HG03571 (cell line): ENCODE measurements around the gene SMURF1.
A peak's percentile ranks its signal among the peaks of the same experiment; 100 is the strongest.
"Not testable (repeated sequence)": the region's sequence is repeated elsewhere in the genome, so short reads cannot be mapped to it uniquely, and the experiment has no call there.

Experiments used
- ATAC-seq: cut with Tn5 transposase; IDR thresholded peaks from one replicate; pipeline ENCODE4 v1.9.1; 2021; ENCODE audit not compliant: unreplicated experiment

The SMURF1 gene

DNA sequence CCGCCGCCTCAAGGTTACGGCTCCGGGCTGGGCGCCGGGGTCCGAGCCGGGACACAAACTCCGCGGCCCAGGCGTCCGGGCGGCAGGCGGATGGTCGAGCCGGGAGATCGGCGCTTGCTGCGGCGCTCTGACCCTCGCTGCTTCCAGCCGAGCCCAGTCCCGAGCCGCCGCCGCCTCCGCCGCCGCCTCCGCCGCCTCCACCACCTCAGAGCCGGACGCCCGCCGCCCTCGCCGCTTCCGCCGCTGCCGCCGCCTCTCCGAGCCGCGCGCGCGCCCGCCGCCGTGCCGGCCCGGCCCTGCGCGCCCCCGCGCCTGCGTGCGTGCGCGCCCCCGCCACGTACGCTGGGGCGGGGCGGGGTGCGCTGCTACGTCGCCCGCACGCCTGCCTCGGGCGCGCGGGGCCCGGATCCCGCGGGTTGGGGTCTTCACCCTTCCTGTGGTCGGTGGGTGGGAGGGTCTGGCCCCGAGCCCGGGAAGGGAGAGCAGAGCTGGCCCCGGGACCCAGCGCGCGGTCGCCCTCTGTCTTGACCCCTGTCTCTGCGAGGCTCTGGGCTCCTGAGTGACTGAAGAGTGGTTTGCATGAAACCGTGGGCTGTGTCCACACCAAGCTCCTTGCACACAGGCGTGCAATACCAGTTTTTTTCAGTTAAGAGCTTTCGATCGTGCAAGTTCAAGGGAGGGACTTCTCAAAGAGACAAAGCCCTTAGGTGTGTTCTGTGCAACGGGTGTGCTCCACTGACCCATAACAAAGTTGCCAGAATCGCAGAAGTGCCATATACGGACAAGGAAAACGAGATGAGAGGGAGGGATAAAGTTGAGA, at the start of gene SMURF1:
Gene SMURF1, minus strand, starts transcription at position 256 of the 820 bp plus-strand sequence. CDS start 328 bp downstream, outside the sequence.
- peak; percentile 63 for ATAC-seq

DNA sequence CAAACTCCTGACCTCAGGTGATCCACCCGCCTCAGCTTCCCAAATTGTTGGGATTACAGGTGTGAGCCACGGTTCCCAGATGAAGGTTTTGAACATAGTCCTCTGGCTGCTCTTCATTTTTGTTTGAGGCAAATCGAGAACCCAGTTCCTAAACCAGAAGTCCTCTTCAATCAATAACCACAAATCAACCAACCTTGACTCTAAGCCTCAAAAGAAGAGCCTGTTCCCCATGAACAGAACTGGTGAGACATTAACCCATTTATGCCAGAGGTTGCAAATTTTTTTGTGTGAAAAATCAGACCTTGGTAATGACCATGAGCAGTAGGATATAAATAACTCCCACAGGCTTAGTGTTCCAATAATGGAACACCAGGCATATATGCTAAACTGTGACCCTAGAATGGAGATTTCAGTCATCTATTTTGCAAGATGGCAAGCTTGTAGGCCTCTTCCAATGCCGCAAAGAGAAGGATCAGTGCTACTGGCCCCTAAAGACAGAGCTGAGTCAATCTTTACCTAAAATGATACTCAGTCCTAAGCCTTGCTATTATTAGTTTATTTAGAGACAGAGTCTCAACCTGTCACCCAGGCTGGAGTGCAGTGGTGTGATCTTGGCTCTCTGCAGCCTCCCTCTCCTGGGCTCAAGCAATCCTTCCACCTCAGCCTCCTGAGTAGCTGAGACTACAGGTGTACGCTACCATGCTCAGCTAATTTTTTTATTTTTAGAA, 48.1 kb upstream of the SMURF1 start:
- peak; percentile 52 for ATAC-seq

DNA sequence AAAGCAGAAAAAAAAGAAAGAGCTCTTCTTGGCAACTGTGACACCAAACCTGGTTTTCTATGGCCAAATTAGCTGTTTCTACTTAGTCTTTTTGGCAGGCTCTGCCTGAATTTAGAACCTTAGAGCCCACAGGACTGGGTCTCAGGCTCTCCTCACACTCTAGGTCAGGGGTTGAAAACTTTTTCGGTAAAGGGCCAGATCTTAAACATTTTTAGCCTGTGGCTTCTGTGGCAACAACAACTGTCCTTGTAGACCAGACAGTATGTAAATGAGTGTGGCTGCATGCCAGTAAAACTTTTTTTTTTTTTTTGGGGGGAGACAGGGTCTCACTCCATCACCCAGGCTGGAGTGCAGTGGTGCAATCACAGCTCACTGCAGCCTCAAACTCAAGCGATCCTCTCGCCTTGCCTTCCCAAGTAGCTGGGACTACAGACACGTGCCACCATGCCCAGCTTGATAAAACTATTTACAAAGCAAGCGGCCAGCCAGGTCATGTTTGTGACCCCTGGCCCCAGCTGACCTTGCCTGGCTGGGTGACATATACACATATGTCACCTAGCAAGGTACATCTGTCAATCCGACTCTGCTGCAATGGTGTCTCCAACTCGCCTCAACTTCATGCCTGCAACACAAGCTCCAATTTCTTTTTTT, 46.6 kb upstream of the SMURF1 start:
- ATAC-seq = peak; percentile 68

DNA sequence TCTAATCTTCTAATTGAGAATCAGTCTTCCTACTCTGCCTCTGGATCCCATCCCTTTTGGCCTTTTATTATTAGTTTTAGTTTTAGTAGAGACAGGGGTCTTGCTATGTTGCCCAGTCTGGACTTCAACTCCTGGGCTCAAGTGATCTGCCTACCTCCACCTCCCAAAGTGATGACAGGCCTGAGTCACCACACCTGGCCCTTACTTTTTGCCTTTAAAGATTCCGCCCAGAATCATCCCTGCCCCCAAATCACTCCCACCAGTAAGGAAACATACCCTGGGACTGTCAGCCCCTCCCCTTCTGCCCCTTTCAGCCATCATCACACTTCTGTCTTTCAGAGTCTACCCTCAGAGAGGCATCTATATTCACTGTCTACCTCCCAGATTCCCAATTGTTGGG, 45.3 kb upstream of the SMURF1 start:
- ATAC-seq = no peak

DNA sequence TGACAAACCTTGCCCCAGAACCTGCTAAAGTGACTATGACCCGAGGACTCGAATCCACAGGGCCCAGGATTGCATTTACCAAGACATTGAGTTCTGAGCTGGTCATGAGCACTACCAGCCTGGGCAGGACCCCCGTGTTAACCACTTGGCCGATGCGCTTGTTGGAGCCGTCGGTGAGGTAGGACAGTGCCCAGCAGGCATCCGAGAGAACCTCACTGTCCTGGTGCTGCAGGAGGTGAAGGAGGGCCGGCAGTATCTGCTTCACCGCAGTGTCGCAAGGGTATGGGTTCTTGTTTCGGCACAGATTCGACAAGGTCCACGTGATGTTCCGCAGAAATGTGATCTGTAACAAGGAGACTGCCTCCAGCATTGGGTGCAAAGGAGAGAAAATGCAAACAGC, 44.3 kb upstream of the SMURF1 start:
- ATAC-seq = no peak

DNA sequence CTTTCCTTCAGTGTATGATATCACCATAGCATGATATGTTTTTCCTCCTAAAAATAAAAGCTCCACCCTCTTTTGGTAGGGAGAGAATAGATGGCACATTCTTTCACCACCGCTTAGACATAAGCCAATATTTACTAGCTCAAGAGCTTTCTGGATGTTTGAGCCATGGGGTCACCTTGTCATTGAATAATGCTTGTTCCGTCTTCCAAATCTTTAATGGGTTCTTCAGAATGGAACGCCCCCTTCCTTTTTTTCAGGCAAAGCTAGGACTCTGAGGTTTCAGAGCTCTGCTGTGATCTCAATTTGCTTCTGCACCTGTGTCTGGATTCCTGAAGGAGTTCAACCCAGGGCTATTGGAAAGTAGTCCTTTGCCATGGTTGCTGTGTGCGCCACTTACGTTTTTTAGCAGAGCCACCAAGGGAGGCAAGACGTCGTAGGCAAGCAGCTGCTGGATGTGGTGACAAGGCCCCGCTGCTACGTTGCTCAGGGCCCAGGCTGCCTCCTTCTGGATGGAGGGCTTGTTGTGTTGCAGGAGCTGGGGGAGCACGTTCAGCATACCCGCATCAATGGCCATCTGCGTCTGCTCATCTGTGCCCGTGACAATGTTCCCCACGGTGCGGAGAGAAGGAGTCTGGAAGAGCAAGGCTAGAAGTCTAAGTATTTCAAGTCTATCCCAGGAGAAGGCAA, 40.8 kb upstream of the SMURF1 start:
- ATAC-seq = no peak

DNA sequence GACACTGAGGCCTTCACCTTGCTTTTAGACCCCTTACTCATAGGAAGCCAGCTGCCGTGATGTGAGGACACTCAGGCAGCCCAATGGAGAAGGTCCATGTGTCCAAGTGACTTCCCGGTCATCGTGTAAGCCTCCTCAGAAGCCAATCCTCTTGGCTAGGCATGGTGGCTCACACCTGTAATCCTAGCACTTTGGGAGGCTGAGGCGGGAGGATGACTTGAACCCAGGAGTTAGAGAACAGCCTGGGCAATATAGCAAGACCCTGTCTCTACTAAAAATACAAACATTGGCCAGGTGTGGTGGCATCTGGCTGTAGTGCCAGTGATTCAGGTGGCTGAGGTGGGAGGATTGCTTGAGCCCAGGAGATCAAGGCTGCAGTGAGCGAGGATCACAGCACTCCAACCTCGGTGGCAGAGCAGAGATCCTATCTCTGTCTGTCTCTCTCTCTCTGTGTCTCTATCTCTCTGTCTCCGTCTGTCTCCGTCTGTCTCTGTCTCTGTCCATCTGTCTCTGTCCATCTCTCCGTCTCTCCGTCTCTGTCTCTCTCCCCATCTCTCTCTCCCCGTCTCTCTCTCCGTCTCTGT, 36.3 kb upstream of the SMURF1 start:
- ATAC-seq = no peak

DNA sequence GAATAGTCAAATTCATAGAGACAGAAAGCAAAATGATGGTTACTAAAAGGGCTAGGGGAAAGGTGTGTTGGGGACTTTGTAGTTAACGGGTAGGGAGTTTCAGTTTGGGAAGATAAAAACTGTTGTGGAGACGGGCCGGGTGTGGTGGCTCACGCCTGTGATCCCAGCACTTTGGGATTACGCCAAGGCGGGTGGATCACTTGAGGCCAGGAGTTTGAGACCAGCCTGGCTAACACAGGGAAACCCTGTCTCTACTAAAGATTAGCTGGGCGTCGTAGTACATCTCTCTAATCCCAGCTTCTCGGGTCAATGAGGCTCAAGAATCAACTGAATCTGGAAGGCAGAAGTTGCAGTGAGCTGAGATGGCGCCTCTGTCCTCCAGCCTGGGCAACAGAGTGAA, 33.3 kb upstream of the SMURF1 start:
- ATAC-seq = no peak

DNA sequence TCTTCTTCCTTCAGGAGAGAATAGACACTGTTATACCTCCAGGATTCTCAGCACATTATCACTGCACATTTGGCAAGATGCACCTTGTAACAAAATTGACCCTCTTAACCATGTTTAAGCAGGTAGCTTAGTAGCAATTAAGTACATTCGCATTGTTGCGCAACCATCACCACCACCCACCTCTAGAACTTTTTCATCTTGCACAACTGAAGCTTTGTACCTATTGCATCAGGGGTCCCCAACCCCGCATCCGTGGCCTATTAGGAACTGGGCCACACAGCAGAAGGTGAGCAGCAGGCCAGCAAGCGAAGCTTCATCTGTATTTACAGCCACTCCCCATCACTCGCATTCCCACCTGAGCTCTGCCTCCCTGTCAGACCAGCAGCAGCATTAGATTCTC, 29.9 kb upstream of the SMURF1 start:
- ATAC-seq = no peak

DNA sequence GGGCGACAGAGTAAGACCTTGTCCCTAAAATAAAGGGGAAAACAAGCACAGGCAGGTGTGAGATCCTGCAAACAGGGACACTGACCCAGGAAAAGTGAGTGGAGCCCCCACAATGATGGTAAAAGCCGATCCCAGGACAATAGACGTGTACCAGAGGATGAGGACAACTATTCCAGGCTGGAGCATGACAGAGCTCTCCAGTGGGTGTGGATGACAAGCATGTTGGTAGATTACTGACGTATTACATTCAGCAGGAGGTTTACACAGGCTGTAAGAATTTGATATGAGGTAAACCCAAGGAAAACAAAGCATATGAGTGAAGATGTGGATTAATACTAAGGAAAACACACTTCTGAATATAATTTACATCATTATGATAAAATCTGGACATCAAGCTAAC, 27.8 kb upstream of the SMURF1 start:
- no peak for ATAC-seq

DNA sequence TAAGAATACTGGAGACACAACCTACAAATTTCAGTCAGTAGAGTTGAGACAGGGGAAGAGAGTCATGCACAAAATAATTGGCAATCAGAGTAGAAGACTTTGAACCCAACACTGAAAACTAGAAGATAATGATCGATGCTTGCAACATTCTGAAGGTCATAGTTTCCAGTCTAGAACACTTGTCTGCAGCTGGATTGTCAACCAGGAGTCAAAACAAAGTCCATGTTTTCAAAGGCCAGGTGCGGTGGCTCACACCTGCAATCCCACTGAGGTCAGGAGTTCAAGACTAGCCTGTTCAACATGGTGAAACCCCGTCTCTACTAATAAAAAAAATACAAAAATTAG, 26.8 kb upstream of the SMURF1 start:
- no peak for ATAC-seq

DNA sequence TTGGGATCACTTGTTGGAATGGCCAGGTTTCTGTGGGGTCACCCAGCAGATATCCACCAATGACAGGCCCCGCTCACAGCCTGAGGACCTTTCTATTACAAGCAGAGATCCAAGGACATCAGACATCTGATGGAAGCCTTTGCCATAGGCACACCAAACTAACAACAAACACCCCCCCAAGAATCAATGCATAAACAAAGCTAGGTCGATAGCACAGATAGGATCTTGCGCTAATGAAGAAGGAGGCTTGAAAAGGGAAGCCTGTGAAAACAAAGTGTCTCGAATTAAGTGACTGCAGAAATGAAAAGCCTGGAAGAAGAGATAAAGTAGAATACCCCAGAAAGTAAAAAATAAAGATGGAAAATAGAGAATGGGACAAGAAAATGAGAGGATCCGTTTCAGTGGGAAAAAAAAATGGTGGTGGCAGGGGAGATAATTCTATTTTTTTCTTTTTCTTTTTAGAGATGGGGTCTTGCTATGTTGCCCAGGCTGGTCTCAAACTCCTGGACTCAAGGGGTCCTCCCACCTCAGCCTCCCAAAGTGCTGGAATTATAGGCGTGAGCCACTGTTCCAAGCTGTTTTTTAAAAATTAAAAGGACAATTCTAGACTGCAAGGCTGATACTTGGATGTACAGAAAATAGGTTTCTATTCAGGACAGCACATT, 26.3 kb upstream of the SMURF1 start:
- ATAC-seq = no peak

DNA sequence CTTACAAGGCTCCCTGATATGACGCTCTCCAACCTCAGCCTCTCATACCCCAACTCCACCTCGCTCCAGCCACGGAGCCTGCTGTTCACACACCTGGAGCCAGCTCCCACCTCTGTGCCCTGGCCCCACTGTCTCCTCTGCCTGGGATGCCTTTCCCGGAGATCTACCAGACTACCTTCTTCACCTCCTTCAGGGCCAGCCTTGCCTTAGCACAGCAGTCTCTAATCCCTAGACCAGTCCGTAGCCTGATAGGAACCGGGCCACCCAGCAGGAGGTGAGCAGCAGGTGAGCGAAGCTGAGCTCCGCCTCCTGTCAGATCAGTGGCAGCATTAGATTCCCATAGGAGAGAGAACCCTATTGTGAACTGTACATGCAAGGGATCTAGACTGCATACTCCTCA, 23.2 kb upstream of the SMURF1 start:
- no peak for ATAC-seq

DNA sequence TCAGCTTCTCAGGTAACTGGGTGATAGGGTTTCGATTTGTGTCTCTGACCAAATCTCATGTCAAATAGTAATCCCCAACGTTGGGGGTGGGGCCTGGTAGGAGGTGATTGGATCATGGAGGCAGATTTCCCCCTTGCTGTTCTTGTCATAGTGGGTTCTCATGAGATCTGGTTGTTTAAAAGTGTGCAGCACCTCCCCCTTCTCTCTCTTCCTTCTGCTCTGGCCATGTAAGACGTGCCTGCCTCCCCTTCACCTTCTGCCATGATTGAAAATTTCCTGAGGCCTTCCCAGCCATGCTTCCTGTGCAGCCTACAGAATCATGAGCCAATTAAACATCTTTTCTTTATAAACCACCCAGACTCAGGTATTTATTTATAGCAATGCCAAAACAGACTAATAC, 21.9 kb upstream of the SMURF1 start:
- ATAC-seq = no peak

DNA sequence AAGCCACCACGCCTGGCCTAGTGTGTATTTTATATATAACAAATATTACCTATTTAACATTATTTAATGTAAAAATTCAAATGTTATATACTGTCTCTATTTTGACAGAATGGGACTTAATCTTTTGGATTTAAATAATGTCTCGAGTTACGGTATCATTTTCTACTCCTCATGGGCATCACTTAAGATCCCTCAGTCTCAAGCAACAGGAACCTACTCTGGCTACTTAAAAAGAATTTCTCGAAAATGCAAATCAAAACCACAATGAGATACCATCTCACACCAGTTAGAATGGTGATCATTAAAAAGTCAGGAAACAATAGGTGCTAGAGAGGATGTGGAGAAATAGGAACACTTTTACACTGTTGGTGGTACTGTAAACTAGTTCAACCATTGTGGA, 19.8 kb upstream of the SMURF1 start:
- not testable (repeated sequence) for ATAC-seq

DNA sequence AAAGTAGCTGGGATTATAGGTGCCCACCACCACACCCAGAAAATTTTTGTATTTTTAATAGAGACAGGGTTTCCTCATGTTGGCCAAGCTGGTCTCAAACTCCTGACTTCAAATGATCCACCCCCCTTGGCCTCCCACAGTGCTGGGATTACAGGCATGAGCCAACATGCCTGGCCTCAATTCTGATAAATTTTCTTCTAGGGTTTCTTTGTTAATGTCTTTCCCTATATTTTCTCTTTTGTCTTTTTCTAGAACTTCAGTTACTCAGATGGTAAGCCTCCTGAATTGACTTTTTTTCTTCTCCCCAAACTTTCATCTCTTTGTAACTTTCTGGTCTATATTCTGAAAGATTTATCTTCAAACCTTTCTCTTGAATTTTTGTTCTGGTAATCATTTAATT, 12.7 kb upstream of the SMURF1 start:
- ATAC-seq = no peak

DNA sequence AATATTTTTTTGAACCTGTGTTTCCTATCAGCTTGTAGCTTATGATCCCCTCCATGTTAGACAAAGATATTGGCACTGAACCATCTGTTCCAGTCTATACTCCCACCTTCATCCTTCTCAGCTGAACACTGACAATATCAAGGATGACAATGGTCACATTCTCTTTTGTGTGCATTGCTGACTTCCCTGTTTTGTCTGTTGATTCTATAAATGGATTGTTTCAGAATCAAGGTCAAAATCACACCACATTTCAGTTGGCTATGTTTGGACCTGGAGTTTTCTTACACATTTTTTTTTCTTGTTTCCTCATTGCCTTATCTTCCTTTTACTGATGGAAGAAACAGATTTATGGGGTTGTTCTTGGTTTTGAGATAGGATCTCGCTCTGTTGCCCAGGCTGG, 11.3 kb upstream of the SMURF1 start:
- ATAC-seq = no peak

DNA sequence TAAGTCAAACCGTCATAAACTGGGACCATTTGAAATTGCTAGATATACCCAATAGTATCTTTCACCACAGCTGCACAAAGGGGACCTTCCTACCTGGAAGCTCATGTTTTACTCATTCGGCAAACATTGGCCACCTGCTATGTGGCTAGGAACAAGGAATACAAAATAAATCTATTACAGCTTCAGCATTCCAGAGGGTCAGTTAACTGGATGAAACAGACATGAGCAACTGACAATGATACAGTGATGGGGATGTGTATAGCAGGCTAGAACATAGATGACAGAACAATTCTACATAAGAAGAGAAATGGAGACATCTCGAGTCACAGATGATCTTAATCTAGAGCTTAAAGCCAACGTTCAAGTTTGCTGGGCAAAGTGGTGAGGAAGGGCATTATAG, 3.1 kb upstream of the SMURF1 start:
- no peak for ATAC-seq

DNA sequence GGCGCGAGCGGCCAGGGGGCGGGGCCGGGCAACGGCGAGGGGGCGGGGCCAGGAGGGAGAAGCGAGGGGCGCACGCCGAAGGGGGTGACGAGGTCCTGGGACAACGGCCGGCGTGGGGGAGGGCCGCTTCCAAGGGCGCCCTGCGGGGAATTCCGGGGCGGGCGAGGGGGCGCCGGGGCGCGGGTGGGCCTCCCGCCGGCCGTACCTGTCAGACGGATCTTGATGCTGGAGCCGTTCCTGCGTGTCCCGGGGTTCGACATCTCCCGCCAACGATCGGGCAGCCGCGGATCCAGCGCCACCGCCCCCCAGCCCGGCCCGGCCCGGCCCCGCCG, 421 bp downstream of the SMURF1 start:
- peak; percentile 28 for ATAC-seq

DNA sequence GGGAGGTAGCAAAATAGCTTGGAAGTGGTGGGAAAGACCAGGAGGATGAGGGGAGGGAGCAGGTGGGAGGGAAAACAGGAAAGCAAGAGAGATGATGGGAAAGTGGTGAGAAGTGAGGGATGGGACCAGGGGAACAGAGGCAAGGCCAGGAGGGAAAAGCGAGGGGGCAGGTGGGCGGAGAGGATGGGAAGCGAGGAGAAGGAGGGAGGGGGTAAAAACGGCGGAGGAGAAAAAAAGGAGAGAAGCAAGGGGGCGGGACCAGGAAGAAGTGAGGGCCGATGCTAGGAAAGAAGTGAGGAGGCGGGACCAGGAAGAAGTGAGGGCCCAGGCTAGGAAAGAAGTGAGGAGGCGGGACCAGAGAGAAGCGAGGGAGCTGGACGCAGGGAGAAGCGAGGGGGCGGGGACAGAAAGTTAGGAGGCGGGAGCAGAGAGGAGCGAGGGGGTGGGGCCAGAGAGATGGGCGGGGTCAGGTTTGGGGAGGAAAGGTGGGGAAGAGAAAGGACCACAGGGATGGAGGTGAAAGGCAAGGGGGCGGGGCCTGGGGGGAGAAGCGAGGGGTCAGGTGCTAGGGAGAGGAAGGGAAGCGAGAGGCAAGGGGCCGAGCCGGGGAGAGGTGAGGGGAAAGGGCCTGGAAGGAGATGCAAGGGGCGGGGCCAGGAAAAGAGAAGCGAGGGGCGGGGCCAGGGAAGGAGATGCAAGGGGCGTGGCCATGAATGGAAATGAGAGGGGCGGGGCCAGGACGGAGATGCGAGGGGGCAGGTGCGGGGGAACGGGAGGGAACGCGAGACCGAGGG, 984 bp downstream of the SMURF1 start:
- no peak for ATAC-seq
